Subcutaneous adipose tissue (tissue), 4 donors: Measurements from ENCODE around the gene KRTAP10-1. TPM values are rescaled to one million over a fixed set of nuclear protein-coding genes. Genes with fewer than 3 reads are reported as not detected.

Experiments
- total RNA-seq, 4 donors: library from RNA; depleted of rRNA; stranded (reverse); fragments of >200 nt; gene quantifications; one replicate each; pipeline ENCODE4 v1.1.0, GENCODE V29; 2016
- TF ChIP-seq, protein P1 (sequence below): fragments of 450-650 bp; IDR thresholded peaks from one replicate; pipeline ENCODE4 v1.5.1; 2016; ENCODE audit warnings: low read depth, mild to moderate bottlenecking, control low read depth, antibody characterized with exemption, moderate library complexity

Gene KRTAP10-1
- total RNA-seq, 4 donors from 2014 or later = not detected

DNA sequence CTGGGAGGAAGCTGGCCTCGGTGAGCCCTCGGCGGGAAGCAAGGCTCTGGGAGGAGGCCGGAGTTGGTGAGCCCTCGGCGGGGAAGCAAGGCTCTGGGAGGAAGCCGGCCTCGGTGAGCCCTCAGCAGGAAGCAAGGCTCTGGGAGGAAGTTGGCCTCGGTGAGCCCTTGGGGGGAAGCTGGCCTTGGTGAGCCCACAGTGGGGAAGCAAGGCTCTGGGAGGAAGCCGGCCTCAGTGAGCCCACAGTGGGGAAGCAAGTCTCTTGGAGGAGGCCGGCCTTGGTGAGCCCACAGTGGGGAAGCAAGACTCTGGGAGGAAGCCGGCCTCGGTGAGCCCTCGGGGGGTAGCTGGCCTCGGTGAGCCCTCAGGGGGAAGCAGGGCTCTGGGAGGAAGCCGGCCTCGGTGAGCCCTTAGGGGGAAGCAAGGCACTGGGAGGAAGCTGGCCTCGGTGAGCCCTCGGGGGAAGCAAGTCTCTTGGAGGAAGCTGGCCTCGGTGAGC, 36.0 kb downstream of the KRTAP10-1 start:
- TF ChIP-seq, protein P1, sequence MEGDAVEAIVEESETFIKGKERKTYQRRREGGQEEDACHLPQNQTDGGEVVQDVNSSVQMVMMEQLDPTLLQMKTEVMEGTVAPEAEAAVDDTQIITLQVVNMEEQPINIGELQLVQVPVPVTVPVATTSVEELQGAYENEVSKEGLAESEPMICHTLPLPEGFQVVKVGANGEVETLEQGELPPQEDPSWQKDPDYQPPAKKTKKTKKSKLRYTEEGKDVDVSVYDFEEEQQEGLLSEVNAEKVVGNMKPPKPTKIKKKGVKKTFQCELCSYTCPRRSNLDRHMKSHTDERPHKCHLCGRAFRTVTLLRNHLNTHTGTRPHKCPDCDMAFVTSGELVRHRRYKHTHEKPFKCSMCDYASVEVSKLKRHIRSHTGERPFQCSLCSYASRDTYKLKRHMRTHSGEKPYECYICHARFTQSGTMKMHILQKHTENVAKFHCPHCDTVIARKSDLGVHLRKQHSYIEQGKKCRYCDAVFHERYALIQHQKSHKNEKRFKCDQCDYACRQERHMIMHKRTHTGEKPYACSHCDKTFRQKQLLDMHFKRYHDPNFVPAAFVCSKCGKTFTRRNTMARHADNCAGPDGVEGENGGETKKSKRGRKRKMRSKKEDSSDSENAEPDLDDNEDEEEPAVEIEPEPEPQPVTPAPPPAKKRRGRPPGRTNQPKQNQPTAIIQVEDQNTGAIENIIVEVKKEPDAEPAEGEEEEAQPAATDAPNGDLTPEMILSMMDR = no peak

DNA sequence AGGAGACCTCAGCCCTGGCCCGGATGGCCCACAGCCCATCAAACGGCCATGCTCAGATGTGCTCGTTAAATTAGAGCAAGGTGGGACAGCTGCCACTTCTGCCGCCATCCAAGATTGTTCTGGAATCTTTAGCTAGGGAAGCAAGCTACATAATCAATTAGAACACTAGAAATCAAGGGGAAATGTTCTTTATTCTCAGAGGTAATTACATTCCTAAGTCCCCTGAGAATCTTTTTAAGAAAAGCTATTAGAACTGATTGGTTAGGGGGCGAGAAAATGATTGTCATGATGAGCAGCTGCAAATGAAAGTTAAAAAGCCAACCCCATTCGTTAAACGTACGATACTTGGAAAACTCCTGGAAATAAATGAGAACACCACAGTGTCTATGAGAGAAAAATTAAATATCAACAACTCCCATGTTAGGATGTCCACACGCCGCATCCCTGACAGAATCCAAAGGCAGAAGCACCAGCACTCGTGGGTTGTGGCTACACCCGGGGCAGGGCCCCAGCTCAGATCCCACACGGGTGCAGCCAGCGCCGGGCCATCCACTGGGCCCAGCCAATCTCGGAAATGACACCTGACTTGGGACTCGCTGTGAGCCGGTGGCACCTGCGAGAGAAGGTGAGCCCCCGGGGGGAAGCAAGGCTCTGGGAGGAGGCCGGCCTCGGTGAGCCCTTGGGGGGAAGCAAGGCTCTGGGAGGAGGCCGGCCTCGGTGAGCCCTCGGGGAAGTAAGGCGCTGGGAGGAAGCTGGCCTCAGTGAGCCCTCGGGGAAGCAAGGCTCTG, 37.6 kb downstream of the KRTAP10-1 start:
- TF ChIP-seq, protein P1 = no peak

DNA sequence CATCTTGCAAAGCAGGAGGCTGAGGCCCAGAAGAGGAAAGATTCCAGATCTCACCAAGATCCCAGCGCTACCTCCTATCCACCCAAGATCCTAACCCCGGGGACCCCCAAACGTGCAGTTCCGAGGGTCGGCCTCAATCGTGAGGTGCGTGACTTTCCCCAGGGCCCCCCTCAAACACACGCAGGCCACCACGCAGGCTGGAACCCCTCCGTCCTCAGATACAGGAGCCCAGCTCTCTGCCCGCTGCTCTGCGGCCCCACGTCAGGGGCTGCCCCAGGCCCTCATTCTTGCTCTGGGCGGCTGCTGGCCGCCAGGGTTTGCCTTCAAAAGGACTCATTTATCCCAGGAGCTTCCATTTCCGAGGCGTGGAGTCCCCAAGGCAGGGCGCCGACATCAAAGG, 39.9 kb downstream of the KRTAP10-1 start:
- TF ChIP-seq, protein P1 = no peak

DNA sequence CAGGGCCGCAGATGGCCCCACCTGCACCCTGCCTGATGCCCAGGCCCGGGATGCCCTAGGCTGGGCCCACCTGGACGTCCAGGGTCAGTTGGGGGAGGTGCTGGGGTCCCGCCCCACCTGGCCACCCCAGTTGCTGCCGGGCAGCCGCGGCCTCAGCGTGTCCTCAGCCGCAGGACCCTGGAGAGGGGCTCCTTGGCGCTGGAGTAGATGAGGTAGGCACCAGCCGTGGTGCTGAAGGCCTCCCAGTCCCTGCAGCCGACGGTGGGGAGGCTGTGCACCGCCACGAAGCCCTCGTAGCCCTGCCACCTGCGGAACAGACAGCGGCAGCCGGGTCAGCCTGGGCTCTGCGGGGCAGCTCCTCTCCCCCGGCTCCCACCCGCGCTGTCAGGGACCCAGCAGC, 40.4 kb downstream of the KRTAP10-1 start:
- TF ChIP-seq, protein P1 = no peak

DNA sequence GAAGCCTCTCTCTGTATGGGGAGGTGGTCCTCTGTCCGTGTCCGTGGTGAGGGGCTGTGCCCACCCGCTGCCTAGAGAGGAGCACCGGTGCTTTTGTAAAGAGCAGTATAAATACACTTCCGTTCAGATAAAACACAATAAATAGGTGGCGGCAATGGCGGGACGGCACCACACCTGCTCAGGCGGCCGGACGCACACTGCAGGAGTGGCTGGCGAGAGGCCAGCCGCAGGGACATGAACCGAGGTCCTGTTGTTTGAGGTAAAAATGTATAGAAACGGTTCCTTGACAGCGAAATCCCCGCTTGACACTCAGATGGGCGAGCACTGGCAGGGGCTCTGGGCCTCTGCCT, 40.8 kb downstream of the KRTAP10-1 start:
- TF ChIP-seq, protein P1 = no peak

DNA sequence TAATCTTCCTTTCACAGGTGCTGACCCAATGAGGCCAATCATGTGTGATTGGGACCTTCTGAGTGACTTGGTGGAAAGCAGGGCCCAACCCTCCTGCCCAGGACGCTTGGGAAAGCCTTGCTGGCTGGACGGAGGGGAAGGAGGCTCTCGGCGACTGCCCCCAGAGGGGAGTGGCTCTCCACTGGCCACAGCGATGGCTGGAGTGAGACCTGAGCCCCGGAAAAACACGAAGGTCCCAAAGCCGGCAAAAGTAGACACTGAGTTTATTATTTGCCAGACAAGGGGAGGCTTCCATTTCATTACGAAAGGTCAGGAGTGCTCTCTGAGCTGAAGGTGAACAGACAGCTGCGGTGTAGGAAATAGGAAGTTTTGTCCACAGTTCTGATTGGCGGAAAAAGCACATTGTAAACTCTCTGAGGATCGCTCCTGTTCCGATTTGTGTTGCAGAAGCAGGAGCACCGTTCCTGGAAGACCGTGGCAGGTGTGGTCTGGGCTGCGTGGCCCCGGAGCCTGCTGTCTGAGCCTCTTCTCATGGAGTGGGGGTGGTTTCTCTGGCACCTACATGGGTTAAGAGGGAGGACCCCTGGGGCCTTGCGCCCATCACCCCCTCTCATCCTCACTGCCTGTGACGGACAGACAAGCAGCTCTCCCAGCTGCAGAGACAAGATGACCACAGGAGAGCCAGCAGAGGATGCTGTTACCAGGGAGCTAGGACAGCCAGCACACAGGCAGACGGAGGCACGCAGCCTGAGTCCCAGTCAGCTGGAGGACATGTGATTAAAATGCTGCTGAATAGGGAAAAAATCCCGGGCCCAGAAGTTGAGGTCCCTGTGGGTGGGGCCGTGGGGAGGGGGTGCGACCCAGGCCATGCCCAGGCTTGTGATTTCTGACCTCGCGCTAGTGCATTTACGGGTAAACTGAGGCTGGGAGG, 41.5 kb downstream of the KRTAP10-1 start:
- TF ChIP-seq, protein P1 = no peak

DNA sequence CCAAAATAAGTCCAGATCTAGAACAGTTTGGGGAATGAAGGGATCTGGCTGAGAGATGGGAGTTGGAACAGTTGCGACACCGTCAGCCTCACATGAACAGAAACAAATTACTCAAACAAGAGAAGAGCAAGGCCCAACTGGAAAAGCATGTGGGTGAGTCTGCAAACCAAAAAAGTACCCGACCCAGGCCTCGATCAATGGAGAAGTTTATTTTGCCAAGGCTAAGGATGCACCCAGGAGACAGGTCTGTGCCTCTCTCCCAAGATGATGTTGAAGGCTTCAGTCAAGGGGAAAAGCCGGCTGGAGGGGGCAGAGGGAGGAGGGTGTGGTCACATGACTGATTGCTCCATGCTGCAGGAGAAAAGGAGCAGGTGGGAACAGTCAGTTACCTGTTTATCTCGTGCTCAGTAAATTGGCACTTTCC, 42.3 kb downstream of the KRTAP10-1 start:
- TF ChIP-seq, protein P1 = no peak
